22Rv1 (cell line): ENCODE data around the gene TRAF3IP3.

Experiments used
- CTCF ChIP-seq: fragments of 450-650 bp; IDR thresholded peaks from 2 replicates; pipeline ENCODE4 v1.5.1; 2017; ENCODE audit warnings: mild to moderate bottlenecking
- ZFX ChIP-seq: fragments of 450-650 bp; IDR thresholded peaks from 2 replicates; pipeline ENCODE4 v1.6.1; 2017; ENCODE audit warnings: antibody characterized with exemption, borderline replicate concordance

DNA sequence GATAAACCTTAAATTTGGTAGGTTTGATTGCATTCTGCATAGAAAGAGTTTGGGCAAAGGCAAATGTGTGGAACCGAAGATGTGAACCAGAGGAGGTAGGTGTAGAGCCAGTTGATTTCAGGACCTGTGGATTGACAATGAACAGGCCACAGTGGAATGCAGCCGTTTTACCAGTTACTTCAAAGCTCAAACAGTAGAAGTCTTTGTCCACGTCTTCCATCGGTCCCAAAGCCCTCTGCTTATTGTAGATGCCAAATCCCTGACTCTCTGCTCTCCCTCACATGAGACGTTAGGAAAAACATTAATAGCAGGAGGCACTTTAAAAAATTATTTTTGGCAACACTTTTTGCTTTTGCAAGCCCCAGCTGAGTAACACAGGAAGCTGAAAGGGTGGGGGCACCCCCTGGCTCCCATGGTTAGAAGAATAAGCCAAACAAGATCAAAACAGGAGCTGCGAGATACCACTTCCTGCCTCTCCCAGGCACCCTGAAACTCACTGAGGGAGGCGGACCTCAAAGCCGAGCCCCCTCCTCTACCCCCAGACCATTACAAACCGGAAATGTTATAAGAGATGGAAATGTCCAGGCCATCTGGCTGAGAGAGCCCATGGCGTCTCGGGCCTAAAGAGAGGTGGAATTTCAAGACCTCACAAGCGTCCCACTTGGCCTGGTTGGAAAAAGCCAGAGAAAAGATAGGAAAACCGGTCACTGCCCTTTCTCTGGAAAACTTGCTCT, 13.5 kb downstream of the TRAF3IP3 start:
- TF ChIP-seq CTCF (no peak), ZFX (no peak)
